ELF-1 (cell line): Measurements from ENCODE around the gene PRDM7.

Source experiments
- DNase-seq: peaks from one replicate; pipeline ENCODE4 v3.0.0-alpha.2; 2016; ENCODE audit warnings: low read depth, low spot score

The PRDM7 gene

GRCh38 chr16:90037276-90037675 lies 39.9 kb downstream of the PRDM7 start:
- no peak for DNase-seq

GRCh38 chr16:90035902-90036301 lies 41.2 kb downstream of the PRDM7 start:
- peak; percentile 49 for DNase-seq

GRCh38 chr16:90034504-90034903 lies 42.6 kb downstream of the PRDM7 start:
- DNase-seq = no peak

GRCh38 chr16:90033387-90033786 lies 43.7 kb downstream of the PRDM7 start:
- no peak for DNase-seq

GRCh38 chr16:90032674-90033331 lies 44.3 kb downstream of the PRDM7 start:
- no peak for DNase-seq

GRCh38 chr16:90031931-90032673 lies 45.0 kb downstream of the PRDM7 start:
- DNase-seq = no peak

DNA sequence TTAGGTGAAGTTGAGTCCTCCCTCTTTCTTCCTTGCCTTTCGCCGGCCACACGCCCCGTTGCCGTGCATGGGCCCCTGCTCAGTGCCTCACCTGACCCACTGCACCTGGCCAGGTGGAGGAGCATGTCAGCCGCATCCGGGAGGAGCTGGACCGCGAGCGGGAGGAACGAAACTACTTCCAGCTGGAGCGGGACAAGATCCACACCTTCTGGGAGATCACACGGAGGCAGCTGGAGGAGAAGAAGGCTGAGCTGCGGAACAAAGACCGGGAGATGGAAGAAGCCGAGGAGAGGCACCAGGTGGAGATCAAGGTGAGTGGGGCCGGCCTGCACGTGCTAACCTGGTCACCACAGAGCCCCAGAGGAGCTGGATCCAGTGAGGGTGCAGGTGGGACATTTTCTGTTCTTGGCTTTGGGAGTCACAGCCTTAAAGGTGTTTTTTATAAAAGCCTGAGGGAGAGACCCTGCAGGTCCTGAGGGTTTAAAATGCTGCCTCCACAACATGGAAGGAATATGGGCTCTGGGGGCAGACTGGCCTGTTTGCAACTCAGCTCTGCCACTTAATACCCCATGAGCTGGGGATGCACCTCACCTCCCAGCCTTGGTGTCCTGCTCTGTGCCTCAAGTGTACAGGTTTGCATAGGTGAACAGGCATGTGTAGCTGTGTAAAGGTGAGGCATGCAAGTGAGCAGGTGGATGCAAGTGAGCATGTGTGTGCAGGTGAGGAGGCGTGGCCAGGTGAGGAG lies 45.8 kb downstream of the PRDM7 start:
- DNase-seq = no peak

- no peak for DNase-seq
These were observed 48.1 kb downstream of the PRDM7 start for GRCh38 chr16:90028985-90029384.

DNA sequence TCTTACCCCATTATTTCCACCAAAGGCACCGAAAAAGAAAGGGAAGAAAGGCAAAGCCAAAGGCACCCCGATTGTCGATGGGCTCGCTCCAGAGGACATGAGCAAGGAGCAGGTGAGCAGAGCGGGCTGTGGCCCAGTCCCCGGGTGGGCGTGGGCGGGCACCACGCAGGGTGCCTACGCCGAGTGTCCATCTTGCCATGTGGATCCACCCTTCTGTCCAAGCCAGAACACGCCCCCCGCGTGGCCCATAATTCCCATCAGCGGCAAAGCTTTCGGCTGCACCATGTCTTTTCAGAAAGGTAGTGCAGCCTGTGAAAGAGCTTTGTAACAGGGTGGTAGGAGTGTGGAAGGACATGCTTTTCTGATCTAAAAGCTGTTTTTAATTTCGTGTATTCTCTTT lies 49.5 kb downstream of the PRDM7 start:
- DNase-seq = no peak

GRCh38 chr16:90026135-90026534 lies 51.0 kb downstream of the PRDM7 start:
- DNase-seq = no peak

GRCh38 chr16:90023078-90023447 lies 54.1 kb downstream of the PRDM7 start:
- DNase-seq = peak; percentile 42

DNA sequence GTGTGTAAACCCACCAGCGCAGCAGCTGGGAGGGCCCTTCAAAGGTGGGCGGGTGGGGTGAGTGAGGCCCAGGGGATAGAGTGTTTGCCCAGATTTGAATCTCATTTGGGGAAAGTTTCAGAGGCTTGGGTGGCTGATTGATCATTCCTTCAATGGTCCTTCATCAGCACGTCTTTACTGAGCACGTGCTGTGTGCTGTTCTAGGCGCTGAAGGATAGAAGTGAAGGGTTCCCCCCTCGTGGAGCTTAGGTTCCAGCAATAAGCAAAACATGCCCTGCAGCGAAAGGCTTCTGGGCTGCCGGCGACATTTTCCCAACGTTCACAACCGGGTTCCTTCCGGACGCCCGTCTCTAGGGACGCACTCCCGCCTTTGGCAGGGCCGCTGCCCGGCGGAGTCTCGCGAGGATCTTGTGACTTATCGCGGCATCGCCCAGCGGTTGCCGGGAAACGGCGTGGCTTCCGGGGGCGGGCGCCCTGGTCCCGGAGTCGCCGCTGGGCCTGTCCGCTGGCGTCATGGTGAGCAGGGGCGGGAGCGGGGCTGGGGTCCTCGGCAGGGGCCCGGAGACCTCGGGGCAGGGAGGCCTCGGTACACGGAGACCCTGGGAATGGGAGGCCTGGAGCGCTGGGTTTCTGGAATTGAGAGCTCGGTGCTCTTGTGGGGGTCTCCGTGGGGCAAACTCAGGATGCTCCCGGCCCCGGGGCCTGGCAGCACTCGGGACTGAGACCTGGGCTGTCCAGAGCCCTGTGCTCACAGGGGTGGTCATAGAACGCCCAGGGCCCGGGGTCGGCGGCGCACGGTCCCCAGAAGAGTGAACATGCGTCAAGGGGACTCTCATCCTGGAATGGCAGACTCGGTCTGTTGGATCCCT lies 54.7 kb downstream of the PRDM7 start:
- peak; percentile 93 for DNase-seq

GRCh38 chr16:90020838-90021382 lies 56.2 kb downstream of the PRDM7 start:
- peak; percentile 75 for DNase-seq

DNA sequence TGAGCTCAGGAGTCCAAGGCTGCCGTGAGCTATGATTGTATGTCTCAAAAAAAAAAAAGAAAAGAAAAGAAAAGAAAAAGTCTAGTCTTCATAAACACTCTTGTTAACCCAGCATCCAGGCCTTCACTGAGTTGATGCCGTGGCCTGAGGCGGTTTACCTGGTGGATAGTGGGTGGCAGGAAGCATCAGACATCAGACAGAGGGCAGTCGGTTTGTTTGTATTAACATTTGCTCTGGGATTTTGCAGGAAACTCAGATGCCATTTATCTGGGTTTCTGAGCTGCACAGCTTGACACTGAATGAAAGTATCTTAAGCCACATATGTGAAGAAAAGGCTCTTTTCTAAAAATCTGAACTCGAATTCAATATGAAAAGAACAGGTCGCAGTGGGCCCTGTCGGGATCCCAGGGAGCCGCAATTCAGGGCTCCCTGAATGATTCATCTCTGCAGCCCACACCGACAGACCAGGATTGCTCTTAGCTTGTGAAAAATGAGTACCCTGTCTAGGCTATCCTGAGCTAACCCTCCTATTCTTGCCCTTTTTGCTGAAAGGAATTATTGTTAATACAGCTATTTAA lies 56.8 kb downstream of the PRDM7 start:
- DNase-seq = peak; percentile 52

DNA sequence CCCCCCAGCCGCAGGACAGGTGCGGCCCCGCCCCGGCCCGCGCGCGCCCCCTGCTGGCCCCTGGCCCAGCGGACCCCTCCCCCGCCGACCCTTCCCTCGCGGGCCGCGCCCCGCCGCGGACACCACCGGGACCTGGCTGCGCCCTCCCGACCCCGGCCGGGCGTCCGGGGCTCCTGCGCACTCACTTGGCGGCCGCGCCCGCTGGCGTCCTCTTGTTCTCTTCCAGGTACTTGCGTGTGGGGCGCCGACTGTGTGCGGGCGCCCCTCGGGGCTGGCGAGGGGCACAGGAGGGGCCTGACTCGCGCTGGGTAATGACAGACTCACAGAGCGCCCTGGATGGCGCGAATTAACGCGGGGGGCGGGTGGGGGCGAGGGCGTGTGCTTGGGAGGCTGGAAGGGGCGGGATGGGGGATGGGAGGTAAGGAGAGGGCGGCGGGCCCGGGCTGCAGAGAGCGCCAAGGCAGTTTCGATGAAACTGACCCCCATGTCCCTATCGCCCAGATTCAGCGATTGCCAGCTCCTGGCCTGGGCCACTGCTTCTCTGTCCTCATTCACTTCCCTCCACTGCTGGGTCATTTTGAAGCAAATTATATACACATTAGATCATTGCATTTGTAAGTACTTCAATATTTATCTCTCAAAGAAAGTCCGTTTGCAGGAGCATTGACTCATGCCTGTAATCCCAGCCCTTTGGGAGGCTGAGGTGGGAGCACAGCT lies 57.4 kb downstream of the PRDM7 start:
- DNase-seq = peak; percentile 59

DNA sequence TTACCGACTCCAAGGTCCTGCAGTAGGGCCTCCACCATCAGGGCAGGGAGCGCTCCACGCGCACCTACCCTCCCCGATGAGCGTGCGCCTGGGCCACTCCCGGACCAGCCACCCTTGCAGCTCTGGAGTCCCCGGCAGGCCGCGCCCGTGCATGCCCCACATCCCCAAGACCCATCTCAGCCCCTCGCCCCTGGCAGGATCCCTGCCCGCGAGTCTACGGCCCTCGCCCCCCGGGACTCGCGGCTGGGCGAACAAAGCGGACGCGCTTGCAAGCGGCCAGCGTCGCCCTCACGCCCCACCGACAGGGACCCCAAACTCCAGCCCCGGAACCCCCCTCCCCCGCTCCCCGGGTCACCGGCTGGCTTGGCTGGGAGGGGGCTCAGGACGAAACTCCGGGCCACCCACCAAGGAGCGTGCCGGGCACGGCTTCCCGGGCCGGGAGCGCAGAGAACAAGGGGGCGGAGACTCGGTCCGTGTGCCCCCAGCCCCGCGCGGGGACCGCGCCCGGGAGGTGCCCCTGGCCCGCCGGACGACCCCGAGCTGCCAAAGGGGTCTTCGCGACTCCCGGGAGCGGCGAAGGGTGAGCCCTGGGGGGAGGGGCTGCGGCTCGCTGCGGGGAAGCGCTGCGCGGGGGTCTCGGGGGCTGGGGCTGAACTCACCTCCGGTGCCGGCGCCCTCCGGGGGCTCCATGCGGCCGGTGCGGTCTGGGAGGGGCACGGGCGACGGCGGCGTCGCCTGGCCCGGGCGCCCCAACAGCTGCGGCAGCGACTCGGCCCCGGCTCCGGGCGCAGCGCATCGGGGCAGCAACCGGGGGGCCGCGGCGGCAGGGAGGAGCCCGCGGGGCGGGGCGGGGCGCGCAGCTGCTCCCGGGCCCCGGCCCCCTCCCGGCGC lies 58.2 kb downstream of the PRDM7 start, which contains the start of gene DBNDD1:
Gene DBNDD1 (minus strand): TSS at position 805 of the 891 bp plus-strand sequence. CDS start 115 bp downstream, at position 690.
- DNase-seq = no peak

DNA sequence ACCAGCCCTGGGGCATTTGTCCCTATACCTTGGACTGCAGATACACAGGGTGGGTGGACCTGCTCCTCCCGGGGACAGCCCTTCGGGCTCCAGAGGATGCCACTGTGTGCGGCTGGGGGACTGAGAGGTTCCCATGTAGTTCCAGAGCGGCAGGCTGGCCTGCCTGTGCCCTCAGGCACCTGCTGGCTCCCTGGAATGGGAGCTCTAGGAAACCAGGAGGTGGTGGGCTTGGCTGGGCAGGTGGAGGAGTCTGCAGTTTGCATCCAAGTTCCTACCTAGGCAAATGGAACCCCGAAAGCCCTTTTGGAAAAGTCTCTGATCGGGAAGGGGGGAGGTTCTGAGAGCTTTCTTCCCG lies 58.9 kb downstream of the PRDM7 start:
- peak; percentile 84 for DNase-seq

GRCh38 chr16:90016339-90016950 lies 60.7 kb downstream of the PRDM7 start:
- DNase-seq = no peak
